H1 (cell line): ENCODE results near the gene ACOT9. TPM values are rescaled to one million over a fixed set of nuclear protein-coding genes. Genes with fewer than 3 reads are reported as not detected.

Source experiments
- CTCF ChIA-PET: fragments of 300-600 bp; sonication (Branson Sonifier 250); formaldehyde crosslinking; loops from one replicate; lab custom pipeline; 2021; ENCODE audit not compliant: partially characterized antibody; lab: Charles Lee
- POLR2A ChIA-PET: fragments of 300-600 bp; sonication (Branson Sonifier 250); formaldehyde crosslinking; loops from one replicate; lab custom pipeline; 2021; ENCODE audit warnings: inconsistent platforms; ENCODE audit not compliant: partially characterized antibody; lab: Charles Lee
- DNase-seq, 2 experiments: peaks; one replicate each; pipeline versions ENCODE4 v3.0.0 to v3.0.0-alpha.2; 2010 to 2022; ENCODE audit warnings: low spot score in 2 of 2, low read depth in 1 of 2, mixed read lengths in 1 of 2
- FAIRE-seq: peaks from 2 replicates; lab custom pipeline; 2011; peaks lifted over from hg19 to GRCh38; lab: Jason Lieb, UNC
- H2AFZ ChIP-seq: 2 replicates; pipeline ENCODE4 v1.8.1; 2012; ENCODE audit warnings: low read length, inconsistent platforms
- H2AK5ac ChIP-seq: 2 replicates; pipeline ENCODE4 v1.6.1; 2013; ENCODE audit warnings: low read depth, low read length
- H2BK120ac ChIP-seq: replicated peaks from 2 replicates; pipeline ENCODE3; 2013; ENCODE audit warnings: low read depth, low read length, inconsistent platforms
- H2BK12ac ChIP-seq: 2 replicates; pipeline ENCODE4 v1.6.1; 2013; ENCODE audit warnings: low read depth, low read length
- H2BK15ac ChIP-seq: 2 replicates; pipeline ENCODE4 v1.6.1; 2013; ENCODE audit warnings: low read length
- H2BK20ac ChIP-seq: 2 replicates; pipeline ENCODE4 v1.6.1; 2013; ENCODE audit warnings: low read length
- H2BK5ac ChIP-seq: 2 replicates; pipeline ENCODE4 v1.6.1; 2013; ENCODE audit warnings: low read depth, low read length
- H3K14ac ChIP-seq: 2 replicates; pipeline ENCODE4 v1.6.1; 2013; ENCODE audit warnings: inconsistent platforms; ENCODE audit not compliant: insufficient read length
- H3K18ac ChIP-seq: 2 replicates; pipeline ENCODE4 v1.6.1; 2013; ENCODE audit warnings: low read length; ENCODE audit errors: extremely low read depth
- H3K23ac ChIP-seq: 2 replicates; pipeline ENCODE4 v1.6.1; 2013; ENCODE audit warnings: inconsistent platforms; ENCODE audit not compliant: insufficient read length
- H3K23me2 ChIP-seq: 2 replicates; pipeline ENCODE4 v1.6.1; 2013; ENCODE audit warnings: low read depth, low read length
- H3K27ac ChIP-seq: 2 replicates; pipeline ENCODE4 v1.6.1; 2011; ENCODE audit warnings: low read depth, low read length, inconsistent platforms
- H3K27me3 ChIP-seq, 4 experiments: replicated peaks in 1 of 4; 1 replicate in 1 of 4; 2 replicates in 3 of 4; pipeline versions ENCODE4 v1.6.1 to v1.8.1; 2011 to 2013; ENCODE audit warnings: low read length in 3 of 4, mild to moderate bottlenecking in 3 of 4, inconsistent platforms in 2 of 4, mixed read lengths in 2 of 4, moderate library complexity in 1 of 4; ENCODE audit not compliant: control insufficient read depth in 3 of 4, insufficient read depth in 3 of 4; ENCODE audit errors: extremely low read depth in 1 of 4
- H3K36me3 ChIP-seq, 4 experiments: 2 replicates each; pipeline versions ENCODE4 v1.6.1 to v1.8.1; 2011 to 2013; ENCODE audit warnings: mild to moderate bottlenecking in 4 of 4, low read length in 3 of 4, moderate library complexity in 2 of 4, control low read depth in 1 of 4, inconsistent platforms in 1 of 4; ENCODE audit not compliant: insufficient read depth in 4 of 4, control insufficient read depth in 2 of 4
- H3K4ac ChIP-seq: replicated peaks from 2 replicates; pipeline ENCODE3; 2013; ENCODE audit warnings: low read length, low read depth, mixed read lengths, inconsistent platforms; ENCODE audit not compliant: insufficient read length
- H3K4me1 ChIP-seq, 4 experiments: replicated peaks in 1 of 4; 1 replicate in 1 of 4; 2 replicates in 3 of 4; pipeline versions ENCODE4 v1.6.1 to v1.8.1; 2011 to 2013; ENCODE audit warnings: low read length in 3 of 4, inconsistent platforms in 2 of 4, mixed read lengths in 1 of 4; ENCODE audit not compliant: insufficient read depth in 4 of 4, control insufficient read depth in 3 of 4
- H3K4me2 ChIP-seq, 2 experiments: 2 replicates each; pipeline versions ENCODE4 v1.6.1 to v1.8.1; 2011 to 2013; ENCODE audit warnings: low read depth in 2 of 2, low read length in 2 of 2, control low read depth in 1 of 2, inconsistent platforms in 1 of 2, mild to moderate bottlenecking in 1 of 2; ENCODE audit not compliant: insufficient read depth in 1 of 2
- H3K4me3 ChIP-seq, 4 experiments: fragments of 200-600, 300-600 bp in 1 of 4; sonication (generic), shearing (Covaris generic), sonication (Bioruptor Twin) in 1 of 4; 2 replicates each; pipeline versions ENCODE4 v1.5.1 to v1.8.1; 2011 to 2016; ENCODE audit warnings: low read length in 4 of 4, low read depth in 3 of 4, control low read depth in 2 of 4, inconsistent platforms in 2 of 4, mild to moderate bottlenecking in 2 of 4, mixed read lengths in 1 of 4, moderate library complexity in 1 of 4; ENCODE audit not compliant: insufficient read depth in 2 of 4; ENCODE audit errors: extremely low read depth in 1 of 4
- H3K56ac ChIP-seq: replicated peaks from 2 replicates; pipeline ENCODE3; 2013; ENCODE audit warnings: low read depth, mild to moderate bottlenecking, mixed read lengths, low read length, inconsistent platforms; ENCODE audit not compliant: insufficient read length
- H3K79me1 ChIP-seq: 2 replicates; pipeline ENCODE4 v1.6.1; 2013; ENCODE audit warnings: low read depth, low read length, control low read depth
- H3K79me2 ChIP-seq, 2 experiments: 2 replicates each; pipeline versions ENCODE4 v1.6.1 to v1.8.1; 2012 to 2013; ENCODE audit warnings: low read length in 2 of 2, mild to moderate bottlenecking in 2 of 2, inconsistent platforms in 1 of 2; ENCODE audit not compliant: insufficient read depth in 2 of 2, control insufficient read depth in 1 of 2
- H3K9ac ChIP-seq, 4 experiments: replicated peaks in 1 of 4; 1 replicate in 1 of 4; 2 replicates in 3 of 4; pipeline versions ENCODE4 v1.6.1 to v1.8.1; 2011 to 2013; ENCODE audit warnings: low read depth in 3 of 4, low read length in 3 of 4, control low read depth in 2 of 4, mild to moderate bottlenecking in 2 of 4, moderate library complexity in 2 of 4, inconsistent platforms in 1 of 4; ENCODE audit errors: extremely low read depth in 1 of 4
- H3K9me3 ChIP-seq, 2 experiments: 2 replicates each; pipeline versions ENCODE4 v1.6.1 to v1.8.1; 2012 to 2013; ENCODE audit warnings: mild to moderate bottlenecking in 2 of 2, moderate library complexity in 2 of 2, control low read depth in 1 of 2, inconsistent platforms in 1 of 2, low read depth in 1 of 2, low read length in 1 of 2, mixed read lengths in 1 of 2; ENCODE audit not compliant: insufficient read depth in 2 of 2
- H4K20me1 ChIP-seq, 2 experiments: replicated peaks in 1 of 2; 2 replicates each; pipeline versions ENCODE3 to v1.8.1; 2011 to 2013; ENCODE audit warnings: inconsistent platforms in 2 of 2, low read length in 2 of 2, mild to moderate bottlenecking in 1 of 2; ENCODE audit not compliant: insufficient read depth in 2 of 2, control insufficient read depth in 1 of 2
- H4K5ac ChIP-seq: 2 replicates; pipeline ENCODE4 v1.6.1; 2013; ENCODE audit warnings: low read length, low read depth, mixed read lengths, inconsistent platforms; ENCODE audit not compliant: insufficient read length
- H4K8ac ChIP-seq: 2 replicates; pipeline ENCODE4 v1.8.0; 2013; ENCODE audit warnings: mild to moderate bottlenecking, moderate library complexity, low read length, inconsistent platforms; ENCODE audit not compliant: insufficient read depth; ENCODE audit errors: extremely low read depth
- H4K91ac ChIP-seq: replicated peaks from 2 replicates; pipeline ENCODE3; 2013; ENCODE audit warnings: low read length, mixed read lengths, inconsistent platforms; ENCODE audit not compliant: insufficient read length
- ATF2 ChIP-seq: IDR thresholded peaks from 2 replicates; pipeline ENCODE4 v1.6.1; 2012; ENCODE audit warnings: low read length, inconsistent platforms
- BRCA1 ChIP-seq: IDR thresholded peaks from 2 replicates; pipeline ENCODE4 v1.6.1; 2012; ENCODE audit warnings: low read depth, low read length, improper control_type of control experiment
- CTCF ChIP-seq, 3 experiments: IDR thresholded peaks; 1 replicate in 2 of 3; 2 replicates in 1 of 3; pipeline versions ENCODE4 v1.5.1 to v1.6.1; 2011; ENCODE audit warnings: low read length in 3 of 3, mild to moderate bottlenecking in 3 of 3, inconsistent platforms in 2 of 3, low read depth in 1 of 3, moderate library complexity in 1 of 3; ENCODE audit not compliant: insufficient read depth in 1 of 3; ENCODE audit errors: control extremely low read depth in 1 of 3
- FOSL1 ChIP-seq: IDR thresholded peaks from 2 replicates; pipeline ENCODE4 v1.6.1; 2011; ENCODE audit warnings: mild to moderate bottlenecking, low read depth, low read length, moderate library complexity; ENCODE audit not compliant: insufficient read depth
- MAX ChIP-seq: IDR thresholded peaks from 2 replicates; pipeline ENCODE4 v1.6.1; 2012; ENCODE audit warnings: inconsistent platforms
- POLR2AphosphoS5 ChIP-seq: IDR thresholded peaks from 2 replicates; pipeline ENCODE4 v1.6.1; 2011; ENCODE audit warnings: low read depth, low read length
- POU5F1 ChIP-seq: IDR thresholded peaks from 2 replicates; pipeline ENCODE4 v1.6.1; 2011; ENCODE audit warnings: low read depth, mild to moderate bottlenecking, low read length, moderate library complexity
- TAF1 ChIP-seq: IDR thresholded peaks from 2 replicates; pipeline ENCODE4 v1.6.1; 2011; ENCODE audit warnings: mild to moderate bottlenecking, low read depth, low read length
- TAF7 ChIP-seq: optimal IDR thresholded peaks from 2 replicates; pipeline ENCODE3; 2011; ENCODE audit warnings: low read depth, mild to moderate bottlenecking, inconsistent platforms, low read length, moderate library complexity, borderline replicate concordance
- TEAD4 ChIP-seq: IDR thresholded peaks from 2 replicates; pipeline ENCODE4 v1.6.1; 2012; ENCODE audit warnings: low read depth, low read length, inconsistent platforms, mixed read lengths
- WGBS, 2 experiments: shearing (Covaris generic) in 1 of 2; methylation state at CpG; one replicate each; pipeline versions ENCODE4 v1.1.6 to v1.1.7; 2013 to 2015; ENCODE audit warnings: low lambda C conversion rate in 2 of 2, mixed read lengths in 2 of 2, inconsistent platforms in 1 of 2, low coverage in 1 of 2, missing lambda C conversion rate in 1 of 2; ENCODE audit not compliant: insufficient replicate concordance in 2 of 2, insufficient coverage in 1 of 2, insufficient read length in 1 of 2; ENCODE audit errors: extremely low coverage in 1 of 2, missing lambda C conversion rate in 1 of 2; 5-methylcytosine and 5-hydroxymethylcytosine counted together
- polyA plus RNA-seq, 7 experiments: library from polyadenylated mRNA; depleted of rRNA in 3 of 7; stranded (reverse) in 5 of 7; unstranded in 2 of 7; fragments of >200 nt in 5 of 7; fragments of 200-250 nt in 2 of 7; gene quantifications; 1 replicate in 5 of 7; 2 replicates in 1 of 7; 4 replicates in 1 of 7; pipeline versions ENCODE4 v1.2.1 to v1.2.3, GENCODE V29; 2011 to 2013; ENCODE audit warnings: missing spikeins in 2 of 7, mixed read lengths in 2 of 7
- total RNA-seq: library from RNA; stranded (reverse); fragmentation: NEBNext Ultra II Directional; extraction: Animal tissue kit (Norgen Biotek cat#: 25700); gene quantifications from 2 replicates; pipeline ENCODE4 v1.2.1, GENCODE V29; 2021

ACOT9 gene
- total and polyA plus RNA-seq, 2 of the 8 experiments (the other 6 are each of a cell fraction or from before 2014, with no cell fraction given) = 20.7 to 39.5 TPM

GRCh38 chrX:23779025-23779424 is 35.9 kb upstream of the ACOT9 start:
- no peaks in the 10 kb centered on the region for H3K4me1 ChIP-seq
- H3K23ac ChIP-seq = no peak overlapping the region
- H3K14ac ChIP-seq = no peak overlapping the region
- H3K27ac ChIP-seq = no peak overlapping the region
- H3K9ac ChIP-seq = no peak overlapping the region
- DNase-seq = no peak
- H3K9me3 ChIP-seq = no peaks in the 10 kb centered on the region
- no peaks in the 10 kb centered on the region for H3K79me1 ChIP-seq
- H2AK5ac ChIP-seq = no peak overlapping the region
- H3K4ac ChIP-seq = no peak overlapping the region
- no peak overlapping the region for H2BK20ac ChIP-seq
- H2AFZ ChIP-seq = no peak overlapping the region
- no peaks in the 10 kb centered on the region for H3K79me2 ChIP-seq
- H3K56ac ChIP-seq = no peak overlapping the region
- no peaks in the 10 kb centered on the region for H3K27me3 ChIP-seq
- no peak overlapping the region for H4K5ac ChIP-seq
- ChIA-PET POLR2A (no interaction called here), CTCF (interaction anchor here (0.7 to 1.9 kb wide), 3 partner anchors 17 to 123 kb away, joined by 3 to 5 read pairs (median 3); no protein-coding TSS in a partner anchor)
- no peak overlapping the region for H4K8ac ChIP-seq
- no peak overlapping the region for H3K4me2 ChIP-seq
- H4K20me1 ChIP-seq = no peaks in the 10 kb centered on the region
- H2BK15ac ChIP-seq = no peak overlapping the region
- H3K4me3 ChIP-seq = no peak overlapping the region
- 86% methylated on average over 4 of the region's 4 CpGs; no CpG with 5 or more reads in 1 of the 2 experiments for whole genome bisulfite sequencing, 2 experiments
- H4K91ac ChIP-seq = no peak overlapping the region
- no peaks in the 10 kb centered on the region for H3K36me3 ChIP-seq
- no peak overlapping the region for H2BK120ac ChIP-seq
- H2BK5ac ChIP-seq = no peak overlapping the region
- no peak for FAIRE-seq
- H2BK12ac ChIP-seq = no peak overlapping the region
- peaks cover 3% of the 10 kb centered on the region; the same call in 1 of the 2 replicates for H3K23me2 ChIP-seq
- H3K18ac ChIP-seq = no peak overlapping the region
- TF ChIP-seq POU5F1 = no peak
- TF ChIP-seq MAX = no peak
- TF ChIP-seq TAF7 = no peak
- TF ChIP-seq POLR2AphosphoS5 = no peak
- TF ChIP-seq BRCA1 = no peak
- no peak for TF ChIP-seq ATF2
- TF ChIP-seq CTCF (IDR thresholded peaks at IDR 0.05; ENCODE audit: control extremely low read depth in 1 of 3, insufficient read depth in 1 of 3, low read depth in 1 of 3, low read length in 3 of 3) = no peak
- no peak for TF ChIP-seq FOSL1
- no peak for TF ChIP-seq TEAD4
- TF ChIP-seq TAF1 = no peak
